Effector memory CD4-positive, alpha-beta T cell (primary cell): ENCODE data around the gene TIGD3.

Experiments
- DNase-seq, 3 donors: peaks; one replicate each; pipeline ENCODE4 v3.0.0-alpha.2; 2020
- H3K27ac ChIP-seq: 2 replicates; pipeline ENCODE4 v1.7.0; 2013; ENCODE audit warnings: mild to moderate bottlenecking, low read length, moderate library complexity; ENCODE audit not compliant: insufficient read depth, poor library complexity, severe bottlenecking
- H3K27me3 ChIP-seq: replicated peaks from 2 replicates; pipeline ENCODE4 v1.7.0; 2013; ENCODE audit warnings: mild to moderate bottlenecking, low read length; ENCODE audit not compliant: insufficient read depth, control insufficient read depth, poor library complexity, severe bottlenecking
- H3K36me3 ChIP-seq: 2 replicates; pipeline ENCODE4 v1.7.0; 2013; ENCODE audit warnings: mild to moderate bottlenecking, low read length, moderate library complexity; ENCODE audit not compliant: control insufficient read depth, insufficient read depth
- H3K4me1 ChIP-seq: 2 replicates; pipeline ENCODE4 v1.7.0; 2013; ENCODE audit warnings: low read length, mild to moderate bottlenecking; ENCODE audit not compliant: control insufficient read depth, insufficient read depth, poor library complexity, severe bottlenecking
- H3K4me3 ChIP-seq: 2 replicates; pipeline ENCODE4 v1.7.0; 2013; ENCODE audit warnings: low read length, low read depth, mild to moderate bottlenecking; ENCODE audit not compliant: insufficient read depth, poor library complexity, severe bottlenecking
- H3K9me3 ChIP-seq: 2 replicates; pipeline ENCODE4 v1.7.0; 2013; ENCODE audit warnings: mild to moderate bottlenecking, low read length, moderate library complexity; ENCODE audit not compliant: control insufficient read depth

TIGD3 gene

DNA sequence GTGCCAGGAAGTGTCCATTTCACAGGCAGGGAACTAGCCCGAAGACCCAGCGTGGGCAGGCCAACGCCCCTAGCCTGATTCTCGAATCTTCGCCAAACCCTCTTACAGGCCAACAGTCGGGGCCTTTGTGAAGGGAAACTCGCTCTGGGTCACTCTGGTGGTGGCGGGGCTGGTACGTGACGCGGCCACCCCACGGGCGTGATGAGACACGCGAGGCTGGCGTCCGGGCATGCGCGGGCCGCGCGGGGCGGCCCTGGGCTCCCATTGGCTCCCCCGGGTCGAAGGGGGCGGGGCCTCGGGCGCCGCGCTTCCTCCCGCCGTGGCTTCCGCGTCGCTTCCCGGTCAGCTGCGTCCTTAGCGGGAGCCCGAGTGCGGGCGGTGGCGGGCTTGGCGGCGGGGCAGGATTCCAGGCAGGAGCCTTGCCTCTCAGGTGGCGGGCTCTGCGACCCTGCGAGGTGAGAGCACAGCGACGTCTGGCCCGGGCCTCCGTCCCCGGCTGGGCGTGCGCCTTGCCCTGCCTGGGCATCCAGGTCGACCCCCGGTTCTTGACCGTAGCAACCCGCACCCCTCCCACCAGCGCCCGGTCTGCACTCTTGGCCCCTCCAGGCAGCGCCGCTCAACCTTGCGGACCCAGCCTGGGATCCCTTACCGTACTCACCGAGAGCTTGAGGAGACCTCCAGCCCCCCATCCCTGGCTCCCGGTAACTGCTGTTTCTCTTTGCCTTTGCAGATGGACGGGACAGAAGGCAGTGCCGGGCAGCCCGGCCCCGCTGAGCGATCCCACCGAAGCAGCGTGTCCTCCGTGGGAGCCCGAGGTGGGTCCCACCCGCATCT is 32.0 kb downstream of the TIGD3 start, which contains the start of gene FRMD8:
FRMD8 (plus strand) TSS at position 331 of the 834 bp plus-strand sequence; CDS start at position 731, 400 bp downstream.
- Histone ChIP-seq H3K27ac (peak within 1 kb of the TSS; percentile 97), H3K4me1 (peaks cover 75% of the 10 kb centered on the region), H3K27me3 (no peaks in the 10 kb centered on the region), H3K36me3 (peaks cover 4% of the 10 kb centered on the region), H3K9me3 (no peaks in the 10 kb centered on the region), H3K4me3 (peak within 1 kb of the TSS; percentile 98)
- peak; percentile 83 to 89 (median 87) for DNase-seq

- H3K27ac ChIP-seq, result no peak overlapping the region
- H3K36me3 ChIP-seq, result peaks cover 7% of the 10 kb centered on the region
- no peak for DNase-seq
- no peaks in the 10 kb centered on the region for H3K9me3 ChIP-seq
- H3K4me3 ChIP-seq, result no peak overlapping the region
- no peaks in the 10 kb centered on the region for H3K27me3 ChIP-seq
- H3K4me1 ChIP-seq, result peaks cover 58% of the 10 kb centered on the region
These were observed 34.2 kb downstream of the TIGD3 start for GRCh38 chr11:65388731-65389130.

GRCh38 chr11:65389294-65389980 is 34.9 kb downstream of the TIGD3 start:
- H3K4me1 ChIP-seq, result peaks cover 52% of the 10 kb centered on the region
- H3K4me3 ChIP-seq, result no peak overlapping the region

GRCh38 chr11:65390099-65390941 is 35.8 kb downstream of the TIGD3 start:
- Histone ChIP-seq H3K27ac (no peak overlapping the region), H3K4me1 (peaks cover 43% of the 10 kb centered on the region), H3K9me3 (no peaks in the 10 kb centered on the region), H3K27me3 (no peaks in the 10 kb centered on the region), H3K4me3 (no peak overlapping the region), H3K36me3 (peaks cover 21% of the 10 kb centered on the region)
- no peak for DNase-seq

More at GRCh38 chr11:65389294-65389980, 34.9 kb downstream of the TIGD3 start:
- H3K27me3 ChIP-seq, result no peaks in the 10 kb centered on the region
- no peaks in the 10 kb centered on the region for H3K9me3 ChIP-seq
- no peak overlapping the region for H3K27ac ChIP-seq
- no peak for DNase-seq
- peaks cover 14% of the 10 kb centered on the region for H3K36me3 ChIP-seq

- no peaks in the 10 kb centered on the region for H3K9me3 ChIP-seq
- peaks cover 27% of the 10 kb centered on the region for H3K36me3 ChIP-seq
- H3K27ac ChIP-seq, result no peak overlapping the region
- H3K4me1 ChIP-seq, result peaks cover 36% of the 10 kb centered on the region
- DNase-seq, result no peak
- H3K27me3 ChIP-seq, result no peaks in the 10 kb centered on the region
- no peak overlapping the region for H3K4me3 ChIP-seq
These were observed 36.4 kb downstream of the TIGD3 start for GRCh38 chr11:65390996-65391395.

DNA sequence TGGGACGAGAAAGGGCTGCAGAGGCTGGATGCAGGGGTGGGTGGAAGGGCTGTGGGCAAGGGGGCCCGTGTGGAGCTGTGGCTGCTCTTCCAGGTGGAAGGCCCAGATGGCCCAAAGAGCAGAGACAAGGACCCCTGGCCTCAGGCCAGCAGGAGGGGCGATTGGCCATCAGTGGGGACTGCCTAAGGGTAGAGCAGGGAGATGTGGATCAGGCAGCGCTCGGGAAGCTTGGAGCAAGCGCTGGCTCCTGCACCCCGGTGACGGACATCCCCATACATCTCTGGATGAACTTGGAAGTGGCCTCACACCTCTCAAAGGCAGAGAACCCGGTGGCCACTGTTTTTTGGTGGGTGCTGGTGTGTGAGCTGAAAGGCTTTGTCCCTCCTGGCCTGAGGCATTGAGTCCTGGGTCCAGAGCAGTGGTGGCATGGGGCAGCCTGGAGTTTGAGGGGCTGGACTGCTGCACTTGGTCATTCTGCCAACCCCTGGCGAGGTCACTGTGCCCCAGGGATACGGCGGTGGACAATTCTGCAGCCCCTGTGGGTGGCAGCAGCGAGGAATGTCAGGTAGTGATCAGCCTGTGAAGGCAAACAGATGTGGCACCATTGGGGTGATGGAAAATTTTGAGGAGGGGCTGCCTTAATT is 37.8 kb downstream of the TIGD3 start:
- Histone ChIP-seq H3K9me3 (no peaks in the 10 kb centered on the region), H3K4me3 (no peak overlapping the region), H3K4me1 (peaks cover 32% of the 10 kb centered on the region), H3K27me3 (no peaks in the 10 kb centered on the region), H3K36me3 (peaks cover 36% of the 10 kb centered on the region), H3K27ac (no peak overlapping the region)
- no peak for DNase-seq

- Histone ChIP-seq H3K27me3 (no peaks in the 10 kb centered on the region), H3K4me3 (no peak overlapping the region), H3K9me3 (no peaks in the 10 kb centered on the region), H3K4me1 (peaks cover 26% of the 10 kb centered on the region), H3K27ac (no peak overlapping the region), H3K36me3 (peaks cover 38% of the 10 kb centered on the region)
- DNase-seq, result no peak
These were observed 38.3 kb downstream of the TIGD3 start for GRCh38 chr11:65392899-65393298.

DNA sequence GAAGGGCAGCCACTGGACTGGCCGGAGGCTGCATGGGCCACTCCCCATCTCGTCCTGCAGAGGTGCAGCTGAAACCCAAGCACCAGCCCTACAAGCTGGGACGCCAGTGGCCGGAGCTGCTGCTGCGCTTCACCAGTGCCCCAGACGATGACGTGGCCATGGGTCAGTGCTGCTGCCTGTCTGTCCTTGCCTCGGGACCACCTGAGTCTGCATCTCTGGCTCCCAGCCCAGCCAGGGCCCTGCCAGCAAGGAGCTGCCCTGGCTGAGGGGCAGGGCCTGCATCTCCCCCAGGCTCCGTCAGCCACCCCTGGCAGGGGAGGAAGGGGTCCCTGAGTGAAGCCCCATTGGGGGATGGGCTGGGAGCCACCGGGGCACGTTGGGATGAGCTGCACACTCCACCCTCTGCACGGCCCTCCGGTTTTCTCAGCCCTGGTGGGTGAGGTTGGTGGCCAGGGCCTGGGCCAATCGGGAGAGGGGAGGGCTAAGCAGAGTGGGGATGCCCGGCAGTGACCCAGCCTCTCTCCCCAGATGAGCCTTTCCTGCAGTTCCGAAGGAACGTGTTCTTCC is 39.0 kb downstream of the TIGD3 start:
- Histone ChIP-seq H3K27ac (no peak overlapping the region), H3K36me3 (peaks cover 44% of the 10 kb centered on the region), H3K4me1 (peaks cover 19% of the 10 kb centered on the region), H3K4me3 (no peak overlapping the region), H3K27me3 (no peaks in the 10 kb centered on the region), H3K9me3 (no peaks in the 10 kb centered on the region)
- no peak for DNase-seq

- Histone ChIP-seq H3K27me3 (no peaks in the 10 kb centered on the region), H3K4me1 (peaks cover 15% of the 10 kb centered on the region), H3K27ac (no peak overlapping the region), H3K4me3 (no peak overlapping the region), H3K9me3 (no peaks in the 10 kb centered on the region), H3K36me3 (peaks cover 45% of the 10 kb centered on the region)
- no peak for DNase-seq
These were observed 39.6 kb downstream of the TIGD3 start for GRCh38 chr11:65394125-65394536.
